ENCODE measurements around the gene UNKL. TPM values are rescaled to one million over a fixed set of nuclear protein-coding genes. Genes with fewer than 3 reads are reported as not detected.

Gene UNKL
- total RNA-seq, 1 experiment from 2014 or later: 112 TPM

- Histone ChIP-seq H3K36me3 (ENCODE audit: low read depth) (no peaks in the 10 kb centered on the region), H3K9me3 (ENCODE audit: insufficient read depth, low read depth) (no peaks in the 10 kb centered on the region), H4K20me1 (ENCODE audit: insufficient read depth) (peaks cover 16% of the 10 kb centered on the region; the same call in 1 of the 2 replicates), H3K79me2 (ENCODE audit: low read depth) (peaks cover 44% of the 10 kb centered on the region), H3K9me2 (ENCODE audit: insufficient read depth) (no peaks in the 10 kb centered on the region), H3K4me1 (replicated peaks; ENCODE audit: insufficient read depth) (peaks cover 21% of the 10 kb centered on the region), H3K4me3 (peak overlapping the region; percentile 80), H3K4me2 (peak overlapping the region; percentile 99), H3F3A (ENCODE audit: insufficient read depth, low read depth) (peaks cover 17% of the 10 kb centered on the region), H2AFZ (peak overlapping the region; percentile 73), H3K27ac (peak overlapping the region; percentile 94), H3K27me3 (ENCODE audit: insufficient read depth, low read depth) (no peaks in the 10 kb centered on the region)
- ChIA-PET POLR2A (ENCODE audit: unreplicated experiment) (interaction anchor here (0.7 to 1.0 kb wide), 3 partner anchors 22 to 48 kb away, joined by 4 to 12 read pairs (median 4); no protein-coding TSS in a partner anchor), CTCF (no interaction called here)
- intact Hi-C loops (cut with micrococcal nuclease; ENCODE audit: unreplicated experiment): no loop called here
- DNase-seq: peak in 1 of 2 experiments; percentile 75
- BruUV-seq (replicated peaks): TSS peak; percentile 65
- TF ChIP-seq EZH2 (IDR thresholded peaks at IDR 0.05; ENCODE audit: low read depth) (no peak), CTCF (conservative IDR thresholded peaks at IDR 0.05) (no peak; the same call in 1 of the 2 replicates)
Observed at GRCh38 chr16:1379304-1380076, 35.0 kb downstream of the UNKL start.

DNA sequence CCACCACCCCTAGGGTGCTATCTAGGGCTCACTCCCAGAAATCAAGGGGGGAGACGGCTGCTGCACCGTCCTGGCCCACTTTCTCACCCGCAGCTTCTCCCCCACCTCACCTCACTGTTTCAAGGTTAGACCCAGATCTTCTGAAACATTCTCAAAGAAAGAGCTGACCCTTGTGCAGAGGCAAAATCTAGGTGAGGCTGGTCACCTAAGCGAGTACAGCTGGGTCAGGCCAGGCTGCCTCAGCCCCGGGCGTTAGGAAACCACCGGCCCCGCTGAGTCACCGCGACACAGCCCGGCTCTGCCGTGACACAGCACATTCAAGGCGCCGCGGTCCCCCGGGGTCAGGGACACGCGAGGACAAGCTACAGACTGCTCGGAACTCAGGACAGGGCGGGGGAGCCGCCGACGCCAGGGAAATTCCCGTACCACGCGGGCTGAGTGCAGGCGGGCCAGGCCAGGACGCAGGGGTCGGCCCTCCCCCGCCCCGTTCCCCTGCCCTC is 35.6 kb downstream of the UNKL start:
- Histone ChIP-seq H3K4me1 (replicated peaks; ENCODE audit: insufficient read depth) (peaks cover 21% of the 10 kb centered on the region), H3K36me3 (ENCODE audit: low read depth) (no peaks in the 10 kb centered on the region), H3K9me3 (ENCODE audit: insufficient read depth, low read depth) (no peaks in the 10 kb centered on the region), H3K27ac (peak overlapping the region; percentile 94), H3K79me2 (ENCODE audit: low read depth) (peaks cover 45% of the 10 kb centered on the region), H3K4me2 (peak overlapping the region; percentile 99), H2AFZ (peak overlapping the region; percentile 73), H3F3A (ENCODE audit: insufficient read depth, low read depth) (peaks cover 17% of the 10 kb centered on the region), H4K20me1 (ENCODE audit: insufficient read depth) (peaks cover 16% of the 10 kb centered on the region; the same call in 1 of the 2 replicates), H3K4me3 (peak overlapping the region; percentile 80), H3K9me2 (ENCODE audit: insufficient read depth) (no peaks in the 10 kb centered on the region), H3K27me3 (ENCODE audit: insufficient read depth, low read depth) (no peaks in the 10 kb centered on the region)
- intact Hi-C loops (cut with micrococcal nuclease; ENCODE audit: unreplicated experiment): no loop called here
- ChIA-PET CTCF (no interaction called here), POLR2A (ENCODE audit: unreplicated experiment) (interaction anchor here (0.6 to 1.0 kb wide), 3 partner anchors 17 to 49 kb away, joined by 3 to 4 read pairs (median 4); no protein-coding TSS in a partner anchor)
- peak; percentile 74 to 84 for DNase-seq
- BruUV-seq (replicated peaks): TSS peak; percentile 86
- TF ChIP-seq EZH2 (IDR thresholded peaks at IDR 0.05; ENCODE audit: low read depth) (no peak), CTCF (conservative IDR thresholded peaks at IDR 0.05) (no peak)

DNA sequence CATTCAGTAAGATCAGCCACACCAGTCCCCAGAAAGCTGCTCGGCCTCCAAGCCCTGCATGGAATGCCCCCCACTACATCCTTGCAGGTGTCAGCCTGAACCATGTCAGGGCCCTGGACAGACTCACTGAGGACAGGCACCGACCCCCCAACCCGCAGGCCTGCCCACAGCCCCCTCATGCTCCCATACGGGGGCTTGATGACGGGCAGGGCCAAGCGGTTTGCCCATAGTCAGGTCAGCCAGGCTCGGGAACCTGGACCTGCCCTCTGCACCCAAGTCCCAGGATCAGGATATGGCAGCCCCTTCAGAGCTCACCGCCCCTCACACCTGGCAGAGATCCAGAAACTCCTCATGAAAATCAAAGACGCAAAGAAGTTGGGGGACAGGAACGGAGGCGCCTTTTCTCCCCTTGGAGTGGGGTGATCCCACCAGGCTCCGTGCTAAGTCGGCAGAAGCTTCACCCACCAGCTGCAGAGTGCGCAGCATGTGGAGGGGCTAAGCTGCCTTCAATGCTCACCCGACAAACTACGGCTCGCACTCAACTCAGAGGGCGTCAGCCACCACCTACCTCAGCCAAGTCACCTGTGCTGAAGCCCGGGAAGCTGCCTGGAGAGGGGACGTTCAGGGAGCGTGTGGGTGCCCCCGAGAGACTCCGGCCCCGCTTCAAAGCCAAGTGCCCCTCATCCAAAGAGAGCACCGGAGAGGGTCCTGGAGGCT is 36.3 kb downstream of the UNKL start:
- TF ChIP-seq EZH2 (IDR thresholded peaks at IDR 0.05; ENCODE audit: low read depth) (no peak), CTCF (conservative IDR thresholded peaks at IDR 0.05) (no peak)
- peaks cover 45% of the 10 kb centered on the region for H3K79me2 ChIP-seq (ENCODE audit: low read depth)
- ChIA-PET POLR2A (ENCODE audit: unreplicated experiment) (interaction anchor here (0.6 to 1.0 kb wide), 3 partner anchors 18 to 49 kb away, joined by 3 to 4 read pairs (median 4); no protein-coding TSS in a partner anchor), CTCF (interaction anchor here (0.6 kb wide), 1 partner anchor 14 kb away, joined by 6 read pairs; no protein-coding TSS in a partner anchor)
- peaks cover 17% of the 10 kb centered on the region for H3F3A ChIP-seq (ENCODE audit: insufficient read depth, low read depth)
- peaks cover 16% of the 10 kb centered on the region; the same call in 1 of the 2 replicates for H4K20me1 ChIP-seq (ENCODE audit: insufficient read depth)
- no peak overlapping the region for H2AFZ ChIP-seq
- DNase-seq: no peak
- BruUV-seq (replicated peaks): no TSS peak
- H3K9me2 ChIP-seq (ENCODE audit: insufficient read depth): no peaks in the 10 kb centered on the region
- peak overlapping the region; percentile 99 for H3K4me2 ChIP-seq
- H3K4me3 ChIP-seq: peak overlapping the region; percentile 80
- H3K4me1 ChIP-seq (replicated peaks; ENCODE audit: insufficient read depth): peaks cover 21% of the 10 kb centered on the region
- peak overlapping the region; percentile 94 for H3K27ac ChIP-seq
- no peaks in the 10 kb centered on the region for H3K27me3 ChIP-seq (ENCODE audit: insufficient read depth, low read depth)
- no peaks in the 10 kb centered on the region for H3K9me3 ChIP-seq (ENCODE audit: insufficient read depth, low read depth)
- intact Hi-C loops (cut with micrococcal nuclease; ENCODE audit: unreplicated experiment): no loop called here
- H3K36me3 ChIP-seq (ENCODE audit: low read depth): no peaks in the 10 kb centered on the region

Data from PC-9 (cell line).